Mesendoderm (in vitro differentiated cells): ENCODE data around the gene CCDC134.
"Not testable (repeated sequence)": the region's sequence is repeated elsewhere in the genome, so short reads cannot be mapped to it uniquely, and the experiment has no call there.

ENCODE experiments used
- DNase-seq: peaks from one replicate; pipeline ENCODE4 v3.0.0; 2013
- H2AK5ac ChIP-seq: 2 replicates; pipeline ENCODE4 v1.6.1; 2013; ENCODE audit warnings: low read length, inconsistent platforms
- H2BK120ac ChIP-seq: 2 replicates; pipeline ENCODE4 v1.6.1; 2013; ENCODE audit warnings: low read depth, mild to moderate bottlenecking, low read length, moderate library complexity, mixed read lengths
- H2BK15ac ChIP-seq: replicated peaks from 2 replicates; pipeline ENCODE4 v1.6.1; 2013; ENCODE audit warnings: low read depth, mild to moderate bottlenecking, moderate library complexity
- H2BK5ac ChIP-seq: 2 replicates; pipeline ENCODE4 v1.6.1; 2013; ENCODE audit warnings: low read length, inconsistent platforms
- H3K18ac ChIP-seq: 2 replicates; pipeline ENCODE4 v1.6.1; 2013; ENCODE audit warnings: mild to moderate bottlenecking, low read length, mixed read lengths
- H3K23ac ChIP-seq: one replicate; pipeline ENCODE4 v1.6.1; 2013; ENCODE audit warnings: low read length
- H3K27ac ChIP-seq: 2 replicates; pipeline ENCODE4 v1.5.1; 2013; ENCODE audit warnings: low read depth, mild to moderate bottlenecking, inconsistent platforms, low read length, moderate library complexity
- H3K27me3 ChIP-seq: 2 replicates; pipeline ENCODE4 v1.6.1; 2013; ENCODE audit warnings: low read length, control low read depth, mild to moderate bottlenecking, inconsistent platforms; ENCODE audit not compliant: insufficient read depth, poor library complexity
- H3K36me3 ChIP-seq: 2 replicates; pipeline ENCODE4 v1.6.1; 2013; ENCODE audit warnings: low read length, inconsistent platforms; ENCODE audit not compliant: control insufficient read depth, insufficient read depth
- H3K4ac ChIP-seq: one replicate; pipeline ENCODE4 v1.6.1; 2013; ENCODE audit warnings: low read depth, mild to moderate bottlenecking, low read length, moderate library complexity
- H3K4me1 ChIP-seq: 2 replicates; pipeline ENCODE4 v1.6.1; 2013; ENCODE audit warnings: low read depth, low read length, inconsistent platforms; ENCODE audit not compliant: control insufficient read depth
- H3K4me2 ChIP-seq: 2 replicates; pipeline ENCODE4 v1.6.1; 2013; ENCODE audit warnings: low read length
- H3K4me3 ChIP-seq: 2 replicates; pipeline ENCODE4 v1.5.1; 2013; ENCODE audit warnings: mild to moderate bottlenecking, low read length
- H3K56ac ChIP-seq: one replicate; pipeline ENCODE4 v1.6.1; 2013; ENCODE audit warnings: low read length
- H3K79me1 ChIP-seq: 2 replicates; pipeline ENCODE4 v1.6.1; 2013; ENCODE audit warnings: low read length, inconsistent platforms
- H3K79me2 ChIP-seq: 2 replicates; pipeline ENCODE4 v1.6.1; 2013; ENCODE audit warnings: mild to moderate bottlenecking, low read length; ENCODE audit not compliant: control insufficient read depth, insufficient read depth
- H3K9ac ChIP-seq: 2 replicates; pipeline ENCODE4 v1.6.1; 2013; ENCODE audit warnings: low read length, inconsistent platforms
- H4K5ac ChIP-seq: one replicate; pipeline ENCODE4 v1.6.1; 2013; ENCODE audit warnings: low read length
- H4K8ac ChIP-seq: one replicate; pipeline ENCODE4 v1.6.1; 2013; ENCODE audit warnings: low read depth, mild to moderate bottlenecking, control low read depth, low read length, moderate library complexity
- WGBS: extraction: QIAGEN DNeasy Blood & Tissue Kit; methylation state at CpG from one replicate; pipeline ENCODE4 v1.1.7; 2013; ENCODE audit warnings: low lambda C conversion rate, missing lambda C conversion rate; ENCODE audit not compliant: insufficient coverage; ENCODE audit errors: extremely low coverage; 5-methylcytosine and 5-hydroxymethylcytosine counted together

The CCDC134 gene

DNA sequence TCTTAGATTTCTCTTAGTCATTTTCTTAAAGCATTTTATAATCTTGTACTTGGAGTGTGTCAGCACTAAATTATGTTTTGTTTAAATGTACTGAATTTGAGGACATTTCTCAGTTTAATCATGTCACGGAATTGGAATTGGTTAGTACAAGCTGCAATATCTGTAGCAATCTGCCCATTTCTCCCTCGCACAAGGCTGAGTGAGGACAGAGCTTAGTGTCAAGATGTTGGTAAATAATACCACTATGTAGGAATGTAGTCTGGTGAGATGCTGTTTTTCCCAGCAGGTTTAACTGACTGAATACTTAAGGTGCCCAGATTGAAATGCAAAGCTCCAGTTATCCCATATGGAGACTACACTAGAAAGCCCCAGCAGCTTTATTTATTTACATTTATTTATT, 63.0 kb downstream of the CCDC134 start:
- Histone ChIP-seq H3K56ac (no peak overlapping the region), H3K4me2 (no peak overlapping the region), H3K23ac (no peak overlapping the region), H3K36me3 (peaks cover 7% of the 10 kb centered on the region), H2BK120ac (no peak overlapping the region), H3K27me3 (no peaks in the 10 kb centered on the region), H4K5ac (no peak overlapping the region), H2BK15ac (no peak overlapping the region), H3K79me2 (peaks cover 48% of the 10 kb centered on the region), H3K79me1 (peaks cover 26% of the 10 kb centered on the region), H3K4ac (no peak overlapping the region), H2AK5ac (no peak overlapping the region), H3K4me3 (no peak overlapping the region), H3K27ac (no peak overlapping the region), H2BK5ac (no peak overlapping the region), H4K8ac (no peak overlapping the region), H3K18ac (no peak overlapping the region), H3K9ac (no peak overlapping the region), H3K4me1 (no peaks in the 10 kb centered on the region)
- no peak for DNase-seq
- no CpG with 5 or more reads among the region's 2 CpGs for WGBS

DNA sequence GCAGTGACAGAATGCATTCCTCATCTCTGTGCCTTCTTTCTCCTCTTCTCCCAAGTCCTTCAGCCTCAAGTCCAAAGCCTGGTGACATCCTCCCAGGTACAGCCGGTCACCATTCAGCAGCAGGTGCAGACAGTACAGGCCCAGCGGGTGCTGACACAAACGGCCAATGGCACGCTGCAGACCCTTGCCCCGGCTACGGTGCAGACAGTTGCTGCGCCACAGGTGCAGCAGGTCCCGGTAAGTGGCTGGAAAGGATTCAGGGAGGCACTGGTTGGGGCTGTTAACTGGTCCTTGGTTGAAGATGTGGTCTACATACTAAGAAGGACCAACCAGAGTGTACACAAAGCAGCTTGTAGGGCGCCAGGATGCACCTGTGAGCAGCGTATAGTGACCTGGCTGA, 68.1 kb downstream of the CCDC134 start:
- H3K4me2 ChIP-seq: no peak overlapping the region
- no peak overlapping the region for H3K56ac ChIP-seq
- H3K36me3 ChIP-seq: peaks cover 16% of the 10 kb centered on the region
- H4K8ac ChIP-seq: no peak overlapping the region
- H3K4ac ChIP-seq: no peak overlapping the region
- H3K4me1 ChIP-seq: no peaks in the 10 kb centered on the region
- H3K23ac ChIP-seq: no peak overlapping the region
- WGBS: no CpG with 5 or more reads among the region's 10 CpGs
- H2BK15ac ChIP-seq: no peak overlapping the region
- no peak overlapping the region for H2BK5ac ChIP-seq
- no peak overlapping the region for H2AK5ac ChIP-seq
- no peak overlapping the region for H2BK120ac ChIP-seq
- H4K5ac ChIP-seq: no peak overlapping the region
- no peaks in the 10 kb centered on the region for H3K27me3 ChIP-seq
- no peak overlapping the region for H3K27ac ChIP-seq
- H3K18ac ChIP-seq: no peak overlapping the region
- no peak for DNase-seq
- H3K79me1 ChIP-seq: peaks cover 18% of the 10 kb centered on the region
- no peak overlapping the region for H3K4me3 ChIP-seq
- H3K9ac ChIP-seq: no peak overlapping the region
- H3K79me2 ChIP-seq: peaks cover 16% of the 10 kb centered on the region

DNA sequence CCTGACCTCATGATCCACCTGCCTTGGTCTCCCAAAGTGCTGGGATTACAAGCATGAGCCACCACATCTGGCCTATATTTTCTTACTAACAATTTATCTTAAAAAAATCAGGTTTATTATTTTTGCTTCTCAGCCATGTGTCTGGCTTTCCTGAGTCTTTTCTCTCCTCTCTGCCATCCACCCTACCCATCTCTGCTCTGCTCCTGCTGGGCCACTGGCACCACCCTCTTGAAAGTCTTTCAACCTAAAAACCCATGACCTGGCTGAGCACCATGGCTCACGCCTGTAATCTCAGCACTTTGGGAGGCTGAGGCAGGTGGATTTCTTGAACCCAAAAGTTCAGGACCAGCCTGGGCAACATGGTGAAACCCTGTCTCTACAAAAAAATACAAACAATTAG, 69.6 kb downstream of the CCDC134 start:
- H2AK5ac ChIP-seq, H3K79me2 ChIP-seq, H3K4ac ChIP-seq, H3K4me2 ChIP-seq, H3K4me3 ChIP-seq, H3K27me3 ChIP-seq, H4K5ac ChIP-seq, H3K23ac ChIP-seq, DNase-seq, H4K8ac ChIP-seq, H3K18ac ChIP-seq, H3K27ac ChIP-seq, H3K56ac ChIP-seq, H2BK5ac ChIP-seq, H3K9ac ChIP-seq, H2BK120ac ChIP-seq, H3K4me1 ChIP-seq, H2BK15ac ChIP-seq: not testable (repeated sequence)
- no CpG with 5 or more reads among the region's 1 CpG for WGBS
- H3K79me1 ChIP-seq: peaks cover 15% of the 10 kb centered on the region
- peaks cover 19% of the 10 kb centered on the region for H3K36me3 ChIP-seq

DNA sequence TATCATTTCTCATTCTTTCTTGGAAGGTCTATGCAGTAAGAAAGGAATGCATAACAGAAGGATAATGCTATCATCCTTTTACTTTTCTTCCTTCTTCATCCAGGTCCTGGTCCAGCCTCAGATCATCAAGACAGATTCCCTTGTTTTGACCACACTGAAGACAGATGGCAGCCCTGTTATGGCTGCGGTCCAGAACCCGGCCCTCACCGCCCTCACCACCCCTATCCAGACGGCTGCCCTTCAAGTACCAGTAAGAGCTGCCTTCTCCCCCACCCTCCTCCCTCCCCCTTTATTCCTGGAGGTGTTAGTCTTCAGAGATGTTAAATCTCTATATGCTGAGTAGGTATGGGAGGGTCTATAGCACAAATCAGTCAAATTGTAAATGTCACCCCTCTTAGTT, 70.3 kb downstream of the CCDC134 start:
- peaks cover 2% of the 10 kb centered on the region for H3K79me2 ChIP-seq
- H3K9ac ChIP-seq: no peak overlapping the region
- no peak overlapping the region for H3K4me2 ChIP-seq
- no peak overlapping the region for H3K27ac ChIP-seq
- H3K4me1 ChIP-seq: no peaks in the 10 kb centered on the region
- peaks cover 24% of the 10 kb centered on the region for H3K36me3 ChIP-seq
- no peak overlapping the region for H3K18ac ChIP-seq
- no peak overlapping the region for H2BK15ac ChIP-seq
- no peaks in the 10 kb centered on the region for H3K27me3 ChIP-seq
- no peak overlapping the region for H4K8ac ChIP-seq
- peaks cover 9% of the 10 kb centered on the region for H3K79me1 ChIP-seq
- no peak overlapping the region for H3K56ac ChIP-seq
- no peak overlapping the region for H2BK120ac ChIP-seq
- H4K5ac ChIP-seq: no peak overlapping the region
- no peak for DNase-seq
- no peak overlapping the region for H2BK5ac ChIP-seq
- no peak overlapping the region for H3K23ac ChIP-seq
- no CpG with 5 or more reads among the region's 4 CpGs for WGBS
- H2AK5ac ChIP-seq: no peak overlapping the region
- H3K4me3 ChIP-seq: no peak overlapping the region
- no peak overlapping the region for H3K4ac ChIP-seq

DNA sequence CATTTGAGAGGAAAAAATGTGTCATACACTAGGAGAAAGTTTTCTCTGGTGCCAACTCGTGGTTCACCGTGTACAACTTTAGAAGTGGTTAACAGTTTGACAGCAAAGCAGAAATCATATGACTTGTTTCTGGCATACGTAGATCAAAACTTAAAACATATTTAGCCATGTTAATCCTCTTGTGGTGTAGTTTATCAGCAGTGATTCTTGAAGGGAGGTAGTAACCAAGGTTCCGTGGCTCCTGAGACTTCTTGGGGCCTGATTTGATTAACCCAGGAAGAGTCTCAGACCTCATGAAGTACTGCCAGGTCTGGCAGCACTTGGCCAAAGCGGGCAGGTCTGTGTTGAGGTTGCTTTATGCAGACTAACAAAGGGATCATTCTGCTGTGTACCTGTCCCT, 72.9 kb downstream of the CCDC134 start:
- Histone ChIP-seq H2AK5ac (no peak overlapping the region), H2BK15ac (no peak overlapping the region), H4K8ac (no peak overlapping the region), H4K5ac (no peak overlapping the region), H3K9ac (no peak overlapping the region), H3K18ac (no peak overlapping the region), H3K27ac (no peak overlapping the region), H3K4me1 (no peaks in the 10 kb centered on the region), H3K4ac (no peak overlapping the region), H3K23ac (no peak overlapping the region), H2BK120ac (no peak overlapping the region), H3K79me2 (no peaks in the 10 kb centered on the region), H3K4me2 (no peak overlapping the region), H3K27me3 (no peaks in the 10 kb centered on the region), H3K36me3 (peaks cover 29% of the 10 kb centered on the region), H3K4me3 (no peak overlapping the region), H3K79me1 (peaks cover 4% of the 10 kb centered on the region), H3K56ac (no peak overlapping the region), H2BK5ac (no peak overlapping the region)
- DNase-seq: no peak
- WGBS: no CpG with 5 or more reads among the region's 5 CpGs

DNA sequence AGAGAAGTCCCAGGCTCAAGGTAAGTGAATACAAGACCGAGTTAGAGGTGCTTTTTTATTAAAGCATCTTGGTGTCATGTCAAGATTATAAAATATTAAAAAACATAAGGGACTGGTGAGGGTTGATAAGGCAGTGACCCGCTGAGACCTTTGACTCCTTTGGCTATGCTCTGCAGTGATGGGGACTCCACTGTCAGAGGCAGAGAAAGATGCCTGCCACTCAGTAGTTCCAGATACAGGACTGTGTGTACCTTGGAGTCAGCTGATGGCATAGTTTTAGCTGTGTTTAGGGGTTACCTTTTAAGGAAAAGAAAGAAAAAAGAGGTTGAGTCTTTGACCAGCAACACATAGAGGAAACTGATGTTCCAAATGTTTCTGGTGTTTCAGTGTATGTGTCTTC, 73.6 kb downstream of the CCDC134 start:
- Histone ChIP-seq H3K4ac (no peak overlapping the region), H4K5ac (no peak overlapping the region), H3K23ac (no peak overlapping the region), H3K4me1 (no peaks in the 10 kb centered on the region), H4K8ac (no peak overlapping the region), H2BK15ac (no peak overlapping the region), H2AK5ac (no peak overlapping the region), H3K56ac (no peak overlapping the region), H3K18ac (no peak overlapping the region), H3K36me3 (peaks cover 25% of the 10 kb centered on the region), H3K79me2 (no peaks in the 10 kb centered on the region), H3K27ac (no peak overlapping the region), H2BK120ac (no peak overlapping the region), H3K27me3 (no peaks in the 10 kb centered on the region), H2BK5ac (no peak overlapping the region), H3K9ac (no peak overlapping the region), H3K79me1 (peaks cover 3% of the 10 kb centered on the region), H3K4me2 (no peak overlapping the region), H3K4me3 (no peak overlapping the region)
- no CpG with 5 or more reads among the region's 2 CpGs for WGBS
- DNase-seq: no peak
